Cerebellar nuclear complex (tissue), 1 donor: ENCODE data around the gene CLASP1.
A peak's percentile ranks its signal among the peaks of the same experiment; 100 is the strongest.

ENCODE experiments used
- DNase-seq, 2 experiments: peaks; one replicate each; lab custom pipeline; 2025; lab: John Stamatoyannopoulos, UW

The CLASP1 gene

DNA sequence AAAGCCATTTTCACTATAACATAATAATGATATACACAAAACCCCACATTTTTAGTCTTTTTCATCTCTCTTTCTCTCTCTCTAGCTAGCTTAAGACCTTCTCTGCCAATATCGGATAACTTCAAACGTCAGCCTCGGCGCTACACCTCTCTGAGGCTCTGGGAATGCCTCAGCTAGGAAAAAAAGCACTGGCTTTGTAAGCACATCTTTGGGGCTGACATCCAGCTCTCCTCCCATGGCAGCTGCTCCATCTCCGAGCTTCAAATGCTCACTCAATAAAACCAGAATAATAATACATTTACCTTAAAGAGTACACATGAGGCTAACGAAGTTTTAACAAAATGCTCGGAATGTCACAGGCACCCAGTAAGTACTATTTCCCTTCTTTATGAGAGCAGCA, 107.8 kb downstream of the CLASP1 start:
- no peak for DNase-seq

DNA sequence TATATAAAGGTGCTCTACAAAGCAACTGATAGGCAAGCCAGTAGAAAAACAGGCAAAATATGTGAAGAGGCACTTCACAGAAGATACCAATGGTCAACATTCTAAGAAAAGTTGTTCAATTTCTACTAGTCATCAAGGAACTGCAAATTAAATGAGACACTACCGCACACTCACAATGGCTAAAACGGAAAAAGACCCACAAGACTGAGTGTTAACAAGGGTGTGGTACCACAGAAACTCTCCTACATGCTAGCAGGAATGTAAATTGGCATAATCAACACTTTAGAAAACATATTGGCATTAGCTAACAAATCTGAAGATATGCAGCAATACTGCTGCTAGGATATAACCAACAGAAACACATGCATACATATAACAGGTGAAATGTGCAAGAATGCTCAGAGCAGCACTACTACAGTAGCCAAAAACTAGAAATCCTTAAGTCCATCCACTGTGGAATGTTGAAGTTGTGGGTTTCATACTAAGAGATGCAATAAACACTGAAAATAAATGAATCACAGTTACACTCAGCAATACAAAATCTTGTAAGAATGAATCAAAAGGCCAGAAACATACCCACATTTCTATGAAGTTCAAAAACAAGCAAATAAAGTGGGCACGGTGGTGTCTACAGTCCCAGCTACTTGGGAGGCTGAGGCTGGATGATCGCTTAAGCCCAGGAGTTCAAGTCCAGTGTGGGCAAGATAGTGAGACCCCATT, 109.4 kb downstream of the CLASP1 start:
- no peak for DNase-seq

DNA sequence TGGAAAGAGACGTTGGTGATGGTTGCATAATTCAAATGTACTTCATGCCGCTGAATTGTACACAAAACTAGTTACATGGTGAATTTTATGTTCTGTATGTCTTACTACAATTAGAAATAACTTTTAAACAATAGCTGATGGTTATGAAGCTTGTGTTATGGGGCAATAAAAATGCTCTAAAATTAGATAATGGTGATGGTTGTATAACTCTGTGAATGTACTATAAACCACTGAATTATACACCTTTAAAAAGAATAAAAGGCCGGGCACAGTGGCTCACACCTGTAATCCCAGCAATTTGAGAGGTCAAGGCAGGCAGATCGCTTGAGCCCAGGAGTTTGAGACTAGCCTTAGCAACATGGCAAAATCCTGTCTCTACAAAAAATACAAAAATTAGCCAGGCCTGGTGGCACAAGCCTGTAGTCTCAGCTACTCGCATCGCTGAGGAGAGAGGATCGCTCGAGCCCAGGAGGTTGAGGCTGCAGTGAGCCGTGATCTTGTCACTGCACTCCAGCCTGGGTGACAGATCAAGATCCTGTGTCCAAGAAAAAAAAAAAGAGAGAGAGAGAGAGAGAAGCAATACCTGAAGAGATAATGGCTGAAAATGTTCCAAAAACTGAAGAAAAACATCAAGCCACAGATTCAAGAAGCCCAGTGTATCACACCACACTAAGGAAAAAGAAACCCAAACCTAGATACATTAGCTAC, 112.3 kb downstream of the CLASP1 start:
- DNase-seq = no peak

DNA sequence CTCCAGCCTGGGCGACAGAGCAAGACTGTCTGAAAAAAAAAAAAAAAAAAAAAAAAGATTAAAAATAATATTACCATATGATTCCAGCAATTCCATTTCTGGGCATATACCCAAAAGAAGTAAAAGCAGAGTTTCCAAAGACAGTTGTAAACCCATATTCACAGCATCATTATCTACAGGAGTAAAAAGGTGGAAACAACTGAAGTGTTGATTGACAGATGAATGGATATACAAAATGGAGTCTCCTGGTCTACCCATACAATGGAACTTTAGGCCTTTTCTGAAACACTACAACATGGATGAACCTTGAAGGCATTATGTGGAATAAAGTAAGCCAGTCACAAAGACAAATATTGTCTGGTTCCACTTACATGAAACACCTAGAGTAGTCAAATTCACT, 112.9 kb downstream of the CLASP1 start:
- no peak for DNase-seq

DNA sequence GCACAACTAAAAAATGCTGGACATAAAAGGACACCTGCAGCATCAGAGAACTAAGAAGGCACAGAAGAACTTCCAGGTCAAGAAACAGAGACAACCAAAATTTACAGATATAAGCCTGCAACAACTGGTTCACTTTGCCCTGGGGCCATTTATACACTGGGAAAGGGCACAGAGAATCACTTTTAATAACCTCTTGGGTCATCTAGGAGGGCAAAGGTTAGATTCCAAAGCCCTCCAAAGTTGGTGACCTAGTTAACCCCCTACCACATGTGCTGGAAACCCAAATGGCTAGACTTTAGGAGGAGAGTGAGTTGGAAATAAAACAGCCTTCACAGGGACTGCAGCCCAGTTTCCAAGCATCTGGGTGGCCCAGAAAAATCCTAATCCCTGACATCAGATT, 115.3 kb downstream of the CLASP1 start:
- DNase-seq = no peak

DNA sequence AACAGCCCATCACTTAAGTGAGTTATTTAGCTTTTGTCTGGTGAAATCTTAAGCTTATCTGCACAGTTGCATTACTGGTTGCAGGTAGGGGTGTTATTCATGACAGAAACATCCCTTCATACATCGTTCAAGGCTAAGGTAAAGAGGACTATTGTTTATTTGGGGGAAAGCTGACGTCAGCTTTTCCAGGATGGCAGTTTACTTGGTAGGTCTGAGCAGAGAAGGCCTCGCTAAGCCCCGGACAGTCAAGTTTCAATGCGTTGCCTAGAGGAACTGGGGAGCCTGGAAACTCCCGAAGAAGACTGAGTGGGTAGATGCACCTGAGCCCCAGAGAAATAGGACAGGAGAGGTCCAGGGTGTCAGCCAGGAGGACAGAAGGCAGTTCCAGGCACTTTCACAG, 116.4 kb downstream of the CLASP1 start:
- DNase-seq = no peak

DNA sequence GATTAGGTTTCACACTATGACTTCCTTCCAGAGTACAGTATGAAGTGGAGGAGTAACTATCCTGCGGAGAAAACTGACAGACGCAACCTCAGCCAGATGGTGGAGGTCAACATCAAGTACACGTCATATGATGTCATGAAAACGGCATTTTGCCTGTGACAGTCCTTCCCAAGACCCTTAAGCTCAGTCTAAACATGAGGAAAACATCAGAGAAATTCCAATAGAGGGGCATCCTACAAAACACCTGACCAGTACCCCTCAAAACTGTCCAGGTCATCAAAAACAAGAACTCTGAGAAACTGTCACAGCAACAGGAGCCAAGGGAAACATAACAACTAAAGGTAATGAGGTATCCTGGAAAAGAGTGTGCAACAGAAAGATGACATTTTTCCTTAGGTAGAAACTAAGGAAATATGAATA, 116.9 kb downstream of the CLASP1 start:
- DNase-seq = no peak

DNA sequence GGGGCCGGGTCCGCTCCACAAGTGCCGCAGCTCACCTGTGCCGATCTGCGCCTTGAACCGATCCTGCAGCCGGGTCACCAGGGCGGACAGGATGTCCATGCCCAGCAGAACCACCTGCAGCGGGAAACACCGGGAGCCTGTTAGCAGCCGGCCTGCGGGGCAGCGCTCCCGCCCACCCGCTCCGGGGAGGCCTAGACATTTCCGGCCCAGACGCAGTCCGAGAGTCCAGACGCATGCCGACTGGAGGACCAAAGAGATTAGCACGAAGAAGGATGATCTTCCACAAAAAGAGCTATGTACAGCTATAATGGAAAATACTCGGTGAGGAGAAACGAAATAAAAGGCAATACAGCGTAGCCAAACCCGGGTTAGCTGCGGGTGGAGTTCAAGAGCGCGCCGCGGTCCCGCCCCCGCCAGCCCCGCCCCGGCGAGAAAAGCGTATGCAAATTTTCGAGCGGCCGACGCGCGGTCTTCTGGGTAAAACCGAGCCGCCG, 119.0 kb downstream of the CLASP1 start:
- peak in 1 of 2 experiments; percentile 56 for DNase-seq

DNA sequence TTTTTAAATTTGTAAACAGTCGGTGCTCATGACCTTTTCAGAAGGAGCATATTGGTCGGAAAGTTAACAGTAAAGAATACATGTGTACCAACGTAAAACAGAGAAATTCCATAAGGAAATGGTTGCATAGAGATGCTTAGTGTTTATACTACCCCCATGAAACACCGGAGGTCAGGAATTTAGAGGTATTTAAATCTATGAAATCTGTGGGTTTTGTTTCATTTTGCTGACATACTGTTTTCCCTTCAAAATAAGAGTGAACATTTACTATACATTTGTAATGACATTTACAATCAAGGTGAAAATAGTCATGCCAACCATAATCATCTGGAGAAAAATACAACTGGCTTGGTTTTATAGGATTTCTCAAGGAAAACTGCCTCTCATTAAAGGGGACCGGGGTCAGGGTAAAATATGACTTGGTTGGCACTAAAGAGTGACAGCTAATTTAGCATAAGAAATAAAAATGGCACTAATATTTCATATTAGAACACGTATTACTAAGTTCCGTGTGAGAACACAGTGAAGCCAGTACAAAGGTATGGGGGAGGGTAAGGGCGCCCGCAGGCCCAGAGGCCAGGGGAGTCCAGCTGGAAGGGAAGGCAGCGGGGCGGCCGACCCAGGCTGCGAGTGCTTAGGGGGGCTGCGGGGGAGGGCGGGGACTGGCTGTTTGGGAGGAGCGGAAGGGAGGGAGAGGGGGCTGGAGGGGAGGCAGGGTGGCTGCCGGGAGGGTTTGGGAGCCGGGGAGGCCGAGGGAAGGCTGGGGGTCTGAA, 119.6 kb downstream of the CLASP1 start:
- DNase-seq = no peak

DNA sequence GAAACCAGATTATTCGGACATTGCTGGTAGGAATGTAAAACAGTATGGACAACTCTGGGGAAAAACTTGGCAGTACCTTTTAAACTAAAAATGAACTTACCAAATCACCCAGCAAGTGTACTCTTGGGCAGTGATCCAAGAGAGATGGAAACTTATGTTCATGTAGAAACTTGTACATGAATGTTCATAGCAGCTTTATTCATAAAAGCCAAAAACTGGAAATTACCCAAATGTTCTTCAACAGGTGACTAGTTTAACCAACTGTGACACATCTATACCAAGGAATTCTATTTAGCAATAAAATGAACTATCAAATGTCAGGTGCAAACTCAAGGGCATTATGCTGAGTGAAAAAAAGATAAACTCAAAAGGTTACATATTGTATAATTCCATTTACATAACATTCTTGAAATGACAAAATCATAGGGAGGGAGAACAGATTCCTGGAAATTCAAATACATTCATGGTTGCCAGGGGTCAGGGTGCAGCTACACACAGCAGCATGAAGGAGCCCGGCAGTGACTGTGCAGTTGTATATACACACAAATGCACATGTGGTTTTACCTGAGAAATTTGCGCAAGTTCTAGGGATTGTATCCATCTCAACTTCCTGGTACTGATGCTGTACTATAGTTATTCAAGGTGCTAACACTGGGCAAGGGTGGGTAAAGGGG, 122.1 kb downstream of the CLASP1 start:
- DNase-seq = no peak

DNA sequence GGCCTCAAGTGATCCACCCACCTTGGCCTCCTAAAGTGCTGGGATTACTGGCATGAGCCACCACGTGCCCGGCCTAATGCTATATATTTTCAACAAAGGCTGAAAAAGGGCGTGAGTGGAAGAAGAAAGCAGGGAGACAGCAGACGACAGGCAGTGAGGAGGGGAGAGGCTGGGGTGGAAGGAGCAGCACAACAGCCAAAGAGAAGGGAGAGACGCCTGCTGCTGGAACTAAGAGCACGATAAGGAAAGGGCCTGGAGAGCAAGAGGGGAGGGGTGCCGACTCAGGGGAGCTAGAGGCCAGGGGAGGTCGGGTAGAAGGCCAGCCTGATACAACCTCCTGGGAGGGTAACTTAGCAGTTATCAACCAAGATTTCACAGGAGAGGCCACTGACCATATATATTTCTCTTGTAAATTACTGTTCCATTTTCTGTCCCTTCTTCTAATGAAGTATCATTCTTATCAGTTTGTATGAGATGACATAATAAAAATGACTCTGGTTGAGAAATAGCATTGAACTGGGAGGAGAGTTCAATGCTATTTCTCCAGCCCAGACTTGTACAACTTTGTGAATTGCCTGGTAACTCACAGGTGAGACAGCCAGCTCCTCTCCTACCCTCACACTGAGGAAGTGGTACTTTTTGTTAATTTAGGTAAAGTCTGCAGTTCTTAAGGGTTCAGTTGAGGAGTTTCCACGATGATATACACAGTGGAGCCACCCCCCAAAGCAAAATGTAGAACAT, 124.4 kb downstream of the CLASP1 start:
- no peak for DNase-seq

DNA sequence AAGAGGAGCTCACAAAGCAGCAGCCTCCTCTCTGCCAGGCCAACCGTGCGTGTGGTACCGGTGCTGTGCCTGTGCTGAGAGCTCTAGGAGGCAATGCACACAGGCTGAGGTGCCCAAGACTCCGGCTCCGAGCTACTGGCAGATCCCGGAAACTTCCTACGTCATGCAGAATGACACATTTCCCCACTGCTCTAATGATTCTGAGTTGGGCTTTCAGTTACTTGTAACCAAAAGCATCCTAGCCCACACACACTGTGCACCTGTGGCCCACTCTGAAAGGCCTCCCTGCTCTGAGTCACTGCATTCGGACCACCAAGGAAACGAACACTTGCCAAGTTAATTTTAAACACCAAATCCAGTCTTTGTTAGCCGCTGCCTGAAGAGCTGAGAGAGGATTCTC, 127.9 kb downstream of the CLASP1 start:
- DNase-seq = no peak

DNA sequence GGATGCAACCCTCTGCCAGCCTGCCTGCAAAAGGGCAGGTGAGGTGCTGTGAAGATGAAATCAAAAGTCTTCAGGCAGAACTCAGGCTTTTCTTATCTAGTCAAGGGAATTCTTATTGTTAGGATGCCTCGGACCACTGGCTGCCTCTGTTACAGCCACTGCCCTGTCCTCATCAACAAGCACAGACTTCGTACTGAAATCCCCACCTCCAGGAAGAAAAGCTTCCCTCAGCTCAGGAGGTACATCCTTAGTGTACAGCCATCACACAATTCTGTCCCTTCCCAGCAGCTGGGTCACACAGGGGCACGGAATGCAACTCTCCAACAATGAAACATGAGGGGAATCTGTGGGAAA, 128.6 kb downstream of the CLASP1 start:
- no peak for DNase-seq

DNA sequence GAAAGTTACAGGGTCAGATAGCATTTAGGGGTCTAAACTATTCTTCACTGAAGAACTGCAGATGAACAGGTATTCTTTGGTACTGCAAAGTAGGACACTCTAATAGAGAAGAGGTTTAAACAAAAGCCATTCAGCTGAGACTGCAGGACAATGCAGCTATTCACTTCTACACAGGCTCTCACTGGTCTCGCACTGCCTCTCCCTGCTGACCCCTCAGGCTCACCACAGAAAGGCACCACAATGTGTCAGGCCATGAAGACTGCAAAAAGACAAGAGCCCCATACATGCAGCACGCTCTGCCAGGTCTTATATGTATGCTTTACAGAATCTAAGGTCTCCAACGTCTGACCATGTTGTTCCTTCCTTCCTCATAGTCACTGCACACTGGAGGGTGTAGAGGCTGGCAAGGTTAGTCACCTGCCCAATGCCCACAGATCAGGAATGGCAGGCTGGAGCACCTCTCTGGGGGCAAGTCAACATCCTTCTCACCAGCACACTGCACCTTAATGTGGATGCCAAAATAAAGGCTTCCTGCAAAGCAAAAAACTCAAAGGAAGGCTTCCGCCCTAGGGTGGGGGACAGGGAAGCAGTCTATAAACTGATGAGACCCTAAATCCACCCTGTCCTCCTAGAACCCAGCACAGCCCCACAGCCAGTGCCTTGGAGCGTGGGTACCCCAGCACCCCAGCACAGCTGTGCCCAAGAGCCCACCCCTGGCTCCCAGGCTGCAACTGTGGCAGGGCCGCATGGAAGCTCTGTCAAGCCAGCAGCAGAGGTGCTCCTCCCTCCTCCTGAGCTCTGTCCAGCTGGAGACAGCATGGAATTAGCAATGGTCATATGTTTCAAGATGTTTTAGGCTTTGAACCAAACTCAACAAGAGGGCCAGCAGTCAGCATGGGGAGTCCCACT, 129.3 kb downstream of the CLASP1 start:
- DNase-seq = no peak

DNA sequence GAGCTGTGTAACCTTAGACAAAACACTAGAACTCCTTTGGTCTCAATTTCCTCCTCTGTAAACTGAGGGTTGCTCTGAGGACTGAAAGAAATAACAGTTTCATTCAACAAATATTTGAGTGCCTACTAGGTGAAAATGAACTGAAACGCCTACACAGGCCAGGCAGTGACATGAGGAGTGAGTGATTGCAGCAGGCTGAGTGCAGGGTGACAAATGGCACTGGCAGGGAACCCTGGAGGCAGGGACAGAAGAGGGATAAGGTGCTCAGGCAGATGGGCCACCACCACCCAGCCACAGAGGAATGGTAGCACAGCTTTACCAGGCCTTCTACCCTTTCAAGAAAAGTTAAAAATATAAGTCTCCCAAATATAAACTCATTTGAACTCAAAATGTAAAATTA, 130.1 kb downstream of the CLASP1 start:
- no peak for DNase-seq

DNA sequence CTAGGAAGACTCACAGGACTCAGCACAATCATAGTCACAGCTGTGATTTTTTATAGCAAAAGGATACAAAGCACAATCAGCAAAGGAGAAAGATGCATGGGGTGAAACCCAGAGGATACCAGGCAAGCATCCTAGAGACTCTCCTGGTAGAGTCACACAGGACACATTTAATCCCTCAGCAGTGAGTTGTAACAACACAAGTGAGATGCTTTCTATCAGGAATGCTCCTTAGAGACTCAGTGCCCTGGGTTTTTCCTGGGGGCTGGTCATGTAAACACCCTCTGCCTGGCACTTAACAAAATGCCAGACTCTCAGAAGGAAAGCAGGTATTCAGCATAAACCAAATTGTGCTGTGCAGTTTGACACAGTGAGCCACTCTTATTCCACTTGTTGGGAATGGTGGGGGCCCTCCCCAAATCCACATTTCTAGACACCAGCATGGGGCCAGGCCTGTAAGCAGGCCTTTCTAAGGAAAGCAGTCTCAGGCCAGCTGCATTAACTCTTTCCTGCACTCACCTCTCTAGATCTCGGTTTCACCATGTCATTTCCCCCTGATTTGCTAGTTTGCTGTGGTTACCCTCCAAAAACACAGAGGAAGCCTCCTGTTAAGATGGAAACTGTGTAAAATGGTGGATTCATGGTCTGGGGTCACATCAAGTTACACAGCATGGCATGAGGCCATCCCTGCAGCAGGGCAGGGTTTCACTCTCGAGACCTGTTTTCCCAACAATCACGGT, 135.5 kb downstream of the CLASP1 start:
- DNase-seq = no peak

DNA sequence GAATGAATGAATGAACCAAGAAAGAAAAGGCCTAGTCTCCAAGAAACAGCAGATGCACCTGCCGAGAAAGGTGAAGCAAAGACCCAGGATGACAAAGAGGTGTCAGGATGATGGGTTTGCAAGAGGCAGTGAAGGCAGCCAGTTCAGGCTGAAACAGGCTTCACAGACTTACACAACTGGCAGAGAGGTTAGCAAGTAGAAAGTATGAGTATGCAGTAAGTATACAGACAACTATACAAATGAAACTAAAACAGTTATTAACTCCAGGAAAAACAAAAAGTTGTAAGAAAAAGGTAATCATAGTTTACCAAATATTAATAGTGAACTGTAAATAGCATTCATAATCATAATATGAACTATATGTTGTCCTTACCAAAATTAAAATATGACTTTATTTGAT, 138.4 kb downstream of the CLASP1 start:
- DNase-seq = no peak

DNA sequence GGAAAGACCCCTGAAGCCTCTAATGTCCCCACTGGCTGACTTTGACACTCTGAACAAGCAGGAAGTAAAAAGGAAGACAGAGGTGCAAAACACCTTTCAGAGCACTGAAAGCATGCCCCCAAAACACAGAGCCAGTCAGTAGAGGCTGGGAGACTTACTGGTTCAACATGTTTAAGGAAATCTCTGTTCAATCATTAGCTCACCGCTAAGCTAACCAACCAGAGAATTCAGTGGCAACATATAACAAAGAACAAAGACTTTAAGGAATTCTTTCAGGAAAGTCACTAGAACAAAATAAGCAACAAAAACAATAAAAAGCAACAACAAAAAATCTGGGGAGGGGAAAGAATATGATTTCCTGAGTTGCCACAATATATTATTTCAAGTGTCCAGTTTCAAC, 142.6 kb downstream of the CLASP1 start:
- DNase-seq = no peak

DNA sequence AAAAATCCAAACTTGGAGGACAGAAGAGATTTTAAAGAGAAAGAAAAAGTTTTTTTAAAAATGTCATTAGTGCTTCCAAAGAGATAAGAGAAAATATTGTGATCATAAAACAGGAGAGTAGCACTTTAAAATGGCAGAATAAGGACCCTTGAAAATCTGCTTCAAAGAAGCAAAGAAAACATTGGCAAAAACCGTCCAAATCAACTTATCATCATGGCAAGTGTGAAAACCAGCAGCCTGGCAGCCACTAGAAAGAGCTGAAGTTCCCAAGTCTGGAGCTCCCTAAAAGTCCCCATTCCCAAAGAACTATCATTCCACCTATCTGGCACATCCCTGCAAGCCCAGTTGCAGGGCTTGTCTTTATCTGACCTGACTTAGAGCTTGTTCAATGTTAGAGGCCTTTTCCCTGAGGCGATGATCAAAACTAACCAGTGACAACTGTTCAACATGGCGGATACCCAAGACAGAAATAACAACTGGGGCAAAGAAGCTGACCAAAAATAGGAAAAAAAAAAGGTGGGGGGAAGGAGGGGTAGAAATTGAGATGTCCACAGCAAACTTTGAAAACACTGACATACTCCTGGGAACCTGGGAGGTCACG, 143.2 kb downstream of the CLASP1 start:
- no peak for DNase-seq
